Measurements from ENCODE around the gene HPSE2. TPM values are rescaled to one million over a fixed set of nuclear protein-coding genes. Genes with fewer than 3 reads are reported as not detected.

The HPSE2 gene
- total and polyA plus RNA-seq, 12 donors: 0.04 to 0.24 (median 0.13) TPM; not detected in 6

DNA sequence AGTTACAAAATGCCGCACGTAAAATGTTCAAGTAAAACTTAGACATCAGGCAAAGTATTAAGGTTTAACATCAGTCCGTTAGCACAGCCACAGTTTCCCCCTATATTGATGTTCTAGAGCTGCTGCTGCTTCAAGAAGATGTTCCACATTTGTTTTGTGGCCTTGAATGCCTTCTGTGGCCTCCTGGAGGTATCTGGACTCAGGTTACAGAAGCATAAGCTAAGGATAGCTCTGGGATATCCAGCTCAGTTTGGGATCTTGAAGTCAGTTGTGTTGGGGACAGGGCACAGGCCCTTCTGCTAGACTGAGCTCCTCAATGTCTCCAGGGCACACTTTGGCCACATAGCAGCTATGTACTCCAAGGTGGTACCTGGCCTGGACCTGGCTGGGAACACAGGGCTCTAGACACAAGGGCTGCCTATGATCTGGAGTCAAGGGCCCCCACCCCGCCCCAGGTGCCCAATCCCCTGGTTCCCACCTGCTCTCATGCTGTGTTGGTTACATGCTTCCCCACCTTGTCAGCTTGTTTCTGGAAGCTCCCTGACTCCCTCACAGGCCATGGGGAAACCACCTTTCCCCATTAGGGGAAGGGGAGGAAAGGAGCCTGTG is 825.4 kb downstream of the HPSE2 start:
- Histone ChIP-seq H3K27me3 (no peaks in the 10 kb centered on the region), H3K4me3 (no peak overlapping the region), H3K4me1 (peaks cover 12 to 46% (median 24%) of the 10 kb centered on the region in 9 donors), H3K9me3 (no peaks in the 10 kb centered on the region), H3K36me3 (peaks cover 0 to 13% (median 0%) of the 10 kb centered on the region in 9 donors), H3K27ac (no peak overlapping the region)
- ATAC-seq (no peak), DNase-seq (no peak)
- WGBS, 2 donors: 88 to 96% methylated on average over 4 of the region's 4 CpGs
- TF ChIP-seq, protein P1, sequence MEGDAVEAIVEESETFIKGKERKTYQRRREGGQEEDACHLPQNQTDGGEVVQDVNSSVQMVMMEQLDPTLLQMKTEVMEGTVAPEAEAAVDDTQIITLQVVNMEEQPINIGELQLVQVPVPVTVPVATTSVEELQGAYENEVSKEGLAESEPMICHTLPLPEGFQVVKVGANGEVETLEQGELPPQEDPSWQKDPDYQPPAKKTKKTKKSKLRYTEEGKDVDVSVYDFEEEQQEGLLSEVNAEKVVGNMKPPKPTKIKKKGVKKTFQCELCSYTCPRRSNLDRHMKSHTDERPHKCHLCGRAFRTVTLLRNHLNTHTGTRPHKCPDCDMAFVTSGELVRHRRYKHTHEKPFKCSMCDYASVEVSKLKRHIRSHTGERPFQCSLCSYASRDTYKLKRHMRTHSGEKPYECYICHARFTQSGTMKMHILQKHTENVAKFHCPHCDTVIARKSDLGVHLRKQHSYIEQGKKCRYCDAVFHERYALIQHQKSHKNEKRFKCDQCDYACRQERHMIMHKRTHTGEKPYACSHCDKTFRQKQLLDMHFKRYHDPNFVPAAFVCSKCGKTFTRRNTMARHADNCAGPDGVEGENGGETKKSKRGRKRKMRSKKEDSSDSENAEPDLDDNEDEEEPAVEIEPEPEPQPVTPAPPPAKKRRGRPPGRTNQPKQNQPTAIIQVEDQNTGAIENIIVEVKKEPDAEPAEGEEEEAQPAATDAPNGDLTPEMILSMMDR (IDR thresholded peaks at IDR 0.05): no peak
- intact Hi-C loops (cut with DNase I): loop anchor here in 3 of 10 donors (5.0 to 10.0 kb wide), 2 partner anchors 68 to 145 kb away; partner anchors contain the start of gene LOXL4 (in 2 of the 3)

DNA sequence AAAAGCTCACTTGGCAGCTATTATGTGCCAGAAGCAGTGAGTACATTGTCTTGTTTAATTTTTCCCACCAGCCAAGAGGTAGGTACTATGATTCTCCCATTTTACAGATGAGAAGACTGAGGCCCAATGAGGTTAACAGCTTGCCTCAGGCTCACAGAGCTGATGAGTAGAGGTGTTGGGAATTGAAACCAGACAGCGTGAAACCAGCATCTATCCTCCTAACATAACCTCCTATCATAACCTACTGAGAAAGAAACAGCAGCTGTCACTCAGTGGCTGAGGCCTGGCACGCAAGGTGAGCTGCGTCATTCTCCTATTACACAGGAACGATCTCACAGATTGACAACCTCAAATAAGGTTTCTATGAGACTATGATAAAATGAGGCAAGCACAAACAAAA is 826.9 kb downstream of the HPSE2 start:
- H3K36me3 ChIP-seq: peaks cover 0 to 17% (median 0%) of the 10 kb centered on the region in 9 donors
- H3K4me1 ChIP-seq: peaks cover under 1 to 35% (median 13%) of the 10 kb centered on the region in 9 donors
- intact Hi-C loops (cut with DNase I): no loop called here
- no peak overlapping the region for H3K27ac ChIP-seq
- H3K27me3 ChIP-seq: no peaks in the 10 kb centered on the region
- DNase-seq: no peak
- no peak for ATAC-seq
- H3K4me3 ChIP-seq: no peak overlapping the region
- no peaks in the 10 kb centered on the region for H3K9me3 ChIP-seq
- TF ChIP-seq, protein P1 (IDR thresholded peaks at IDR 0.05): no peak
- WGBS, 2 donors: 86 to 89% methylated on average over 4 of the region's 4 CpGs

DNA sequence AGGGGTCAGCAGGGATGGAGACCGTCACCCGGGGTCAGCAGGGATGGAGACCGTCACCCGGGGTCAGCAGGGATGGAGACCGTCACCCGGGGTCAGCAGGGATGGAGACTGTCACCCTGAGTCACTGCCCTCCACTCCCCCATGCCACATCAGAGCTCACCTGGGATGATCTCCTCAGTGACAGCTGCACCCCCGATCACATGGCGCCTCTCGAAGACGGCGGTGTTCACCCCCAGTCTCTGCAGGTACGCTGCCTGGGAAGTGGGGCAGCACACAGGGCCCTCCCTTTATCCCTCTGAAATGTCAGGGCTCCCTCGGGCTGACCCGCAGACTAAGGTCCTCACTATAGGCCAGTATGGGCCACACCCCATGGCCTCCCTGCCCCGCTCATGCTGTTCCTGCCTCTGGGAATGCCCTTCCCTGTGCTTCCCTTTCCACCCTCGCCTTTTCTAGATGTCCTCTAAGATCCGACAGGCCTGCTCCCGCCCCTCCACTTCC is 827.9 kb downstream of the HPSE2 start:
- DNase-seq (no peak), ATAC-seq (peak in 1 of 8 donors; percentile 33)
- H3K4me3 ChIP-seq: no peak overlapping the region
- H3K9me3 ChIP-seq: no peaks in the 10 kb centered on the region
- peaks cover 0 to 25% (median 11%) of the 10 kb centered on the region in 9 donors for H3K4me1 ChIP-seq
- H3K27ac ChIP-seq: no peak overlapping the region
- TF ChIP-seq, protein P1 (IDR thresholded peaks at IDR 0.05): no peak
- peaks cover 0 to 26% (median 0%) of the 10 kb centered on the region in 9 donors for H3K36me3 ChIP-seq
- intact Hi-C loops (cut with DNase I): no loop called here
- 95 to 96% methylated on average over 15 to 18 of the region's 18 CpGs for WGBS, 2 donors
- H3K27me3 ChIP-seq: no peaks in the 10 kb centered on the region

Small RNA genes within 50 kb of the gene (microRNA-seq; reads per million reads assigned to microRNA genes)
- gene MIR4685 (0 reads per million in 2 donors), gene MIR6507 (0 reads per million in 2 donors)

Other genes with a start within 250 kb of the HPSE2 start
- gene CNNM1, start 93.5 kb upstream of the HPSE2 start, total RNA-seq: under 1 TPM in 6 of 10 donors, not detected in 4; 0.07 to 0.24 (median 0.14) TPM
- under 1 TPM; 0.01 to 0.07 TPM for gene CNNM1, start 93.5 kb upstream of the HPSE2 start, polyA plus RNA-seq
- 100 to 1,000 TPM; 362 to 669 (median 586) TPM for gene GOT1, start 194.8 kb upstream of the HPSE2 start, total RNA-seq
- gene GOT1, start 194.8 kb upstream of the HPSE2 start, polyA plus RNA-seq: 100 to 1,000 TPM; 114 to 344 TPM

All from heart right ventricle (tissue), 16 donors.